Measurements from ENCODE around the gene DEK.

- TF ChIP-seq POLR2A (IDR thresholded peaks at IDR 0.05; ENCODE audit: low read length) (no peak), RFX5 (IDR thresholded peaks at IDR 0.05) (no peak), MYC (IDR thresholded peaks at IDR 0.05; ENCODE audit: borderline replicate concordance, low read length) (no peak), RNF2 (IDR thresholded peaks at IDR 0.05; ENCODE audit: borderline replicate concordance, low read depth) (no peak), CTCF (IDR thresholded peaks at IDR 0.05) (no peak), EP300 (IDR thresholded peaks at IDR 0.05) (no peak), CHD4 (IDR thresholded peaks at IDR 0.05; ENCODE audit: borderline replicate concordance) (no peak), JUN (IDR thresholded peaks at IDR 0.05) (no peak)
These were observed 4.9 kb upstream of the DEK start for GRCh38 chr6:18269253-18269652.

Measured in A549 (cell line).